Neural cell (in vitro differentiated cells): Measurements from ENCODE around the gene OVOL1. TPM values are rescaled to one million over a fixed set of nuclear protein-coding genes. Genes with fewer than 3 reads are reported as not detected.

Experiments
- H2AFZ ChIP-seq: fragments of 200-600, 300-800 bp; sonication (generic), shearing (Covaris generic); 2 replicates; pipeline ENCODE4 v1.6.0; 2014; ENCODE audit warnings: low read depth, mild to moderate bottlenecking, antibody characterized with exemption, low read length, moderate library complexity
- H3F3A ChIP-seq: fragments of 200-600 bp; shearing (Covaris generic); 2 replicates; pipeline ENCODE4 v1.6.1; 2016; ENCODE audit warnings: mild to moderate bottlenecking, moderate library complexity, mixed read lengths, antibody characterized with exemption, low read length; ENCODE audit not compliant: insufficient read depth, poor library complexity, severe bottlenecking
- H3K27ac ChIP-seq: fragments of 200-600, 300-800 bp; sonication (generic), shearing (Covaris generic); 2 replicates; pipeline ENCODE4 v1.5.1; 2014; ENCODE audit warnings: mild to moderate bottlenecking, low read length, moderate library complexity
- H3K27me3 ChIP-seq: fragments of 300-800, 200-600 bp; sonication (generic), shearing (Covaris generic); 2 replicates; pipeline ENCODE4 v1.6.0; 2014; ENCODE audit warnings: mild to moderate bottlenecking, low read depth, low read length, moderate library complexity; ENCODE audit not compliant: insufficient read depth
- H3K36me3 ChIP-seq: fragments of 300-800, 200-600 bp; sonication (generic), shearing (Covaris generic); 2 replicates; pipeline ENCODE4 v1.5.1; 2014; ENCODE audit warnings: mild to moderate bottlenecking, antibody characterized with exemption, low read length, moderate library complexity; ENCODE audit not compliant: insufficient read depth
- H3K4me2 ChIP-seq: fragments of 300-800, 200-600 bp; sonication (generic), shearing (Covaris generic); 2 replicates; pipeline ENCODE4 v1.6.0; 2014; ENCODE audit warnings: mild to moderate bottlenecking, low read length
- H3K4me3 ChIP-seq: fragments of 300-800, 200-600 bp; sonication (generic), shearing (Covaris generic); 2 replicates; pipeline ENCODE4 v1.5.1; 2014; ENCODE audit warnings: mild to moderate bottlenecking, low read length, moderate library complexity
- H3K79me2 ChIP-seq: fragments of 200-600 bp; shearing (Covaris generic); replicated peaks from 2 replicates; pipeline ENCODE4 v1.6.0; 2014; ENCODE audit warnings: mild to moderate bottlenecking, low read length, moderate library complexity; ENCODE audit not compliant: insufficient read depth
- H3K9ac ChIP-seq: fragments of 300-800, 200-600 bp; sonication (generic), shearing (Covaris generic); 2 replicates; pipeline ENCODE4 v1.6.1; 2016; ENCODE audit warnings: mild to moderate bottlenecking, low read length, mixed read lengths
- H3K9me2 ChIP-seq: fragments of 200-600 bp; shearing (Covaris generic); 2 replicates; pipeline ENCODE4 v1.6.1; 2016; ENCODE audit warnings: mild to moderate bottlenecking, low read length, mixed read lengths; ENCODE audit not compliant: insufficient read depth
- H3K9me3 ChIP-seq: fragments of 200-600, 300-800 bp; sonication (generic), shearing (Covaris generic); 2 replicates; pipeline ENCODE4 v1.6.1; 2016; ENCODE audit warnings: mild to moderate bottlenecking, mixed run types, low read length, moderate library complexity, mixed read lengths
- H4K20me1 ChIP-seq: fragments of 200-600 bp; shearing (Covaris generic); 2 replicates; pipeline ENCODE4 v1.6.1; 2016; ENCODE audit warnings: mild to moderate bottlenecking, mixed run types; ENCODE audit not compliant: insufficient read depth
- EP300 ChIP-seq: fragments of 450-650 bp; conservative IDR thresholded peaks from 2 replicates; pipeline ENCODE4 v1.6.1; 2014; ENCODE audit warnings: antibody characterized with exemption, mild to moderate bottlenecking, moderate library complexity; ENCODE audit not compliant: poor library complexity, severe bottlenecking
- EZH2 ChIP-seq: fragments of 200-600, 300-800 bp; shearing (Covaris generic), sonication (generic); IDR thresholded peaks from 2 replicates; pipeline ENCODE4 v1.6.1; 2014; ENCODE audit warnings: antibody characterized with exemption, low read length, borderline replicate concordance, mild to moderate bottlenecking; ENCODE audit not compliant: insufficient read depth, poor library complexity, severe bottlenecking
- MXI1 ChIP-seq: fragments of 450-650 bp; conservative IDR thresholded peaks from 2 replicates; pipeline ENCODE4 v1.6.1; 2014; ENCODE audit warnings: antibody characterized with exemption, mild to moderate bottlenecking; ENCODE audit not compliant: poor library complexity, severe bottlenecking
- POLR2AphosphoS5 ChIP-seq: IDR thresholded peaks from 2 replicates; pipeline ENCODE4 v1.6.1; 2012
- RAD21 ChIP-seq: fragments of 450-650 bp; conservative IDR thresholded peaks from 2 replicates; pipeline ENCODE4 v1.6.1; 2014; ENCODE audit warnings: antibody characterized with exemption, mild to moderate bottlenecking, moderate library complexity
- SMC3 ChIP-seq: fragments of 450-650 bp; conservative IDR thresholded peaks from 2 replicates; pipeline ENCODE4 v1.6.1; 2014; ENCODE audit warnings: antibody characterized with exemption, mild to moderate bottlenecking, moderate library complexity; ENCODE audit not compliant: poor library complexity
- TAF1 ChIP-seq: IDR thresholded peaks from 2 replicates; pipeline ENCODE4 v1.6.1; 2012; ENCODE audit warnings: low read depth
- polyA plus RNA-seq: library from polyadenylated mRNA; depleted of rRNA; stranded (reverse); fragments of >200 nt; gene quantifications from 2 replicates; pipeline ENCODE4 v1.2.3, GENCODE V29; 2014
- TF ChIP-seq, protein P1 (sequence below): fragments of 450-650 bp; IDR thresholded peaks from 2 replicates; pipeline ENCODE4 v1.5.1; 2014; ENCODE audit warnings: antibody characterized with exemption, mild to moderate bottlenecking, moderate library complexity; ENCODE audit not compliant: poor library complexity, severe bottlenecking
- TF ChIP-seq, protein P2 (sequence below): IDR thresholded peaks from 2 replicates; pipeline ENCODE4 v1.6.1; 2012; ENCODE audit warnings: borderline replicate concordance

OVOL1 gene
- polyA plus RNA-seq, 1 donor from 2014 or later: not detected

DNA sequence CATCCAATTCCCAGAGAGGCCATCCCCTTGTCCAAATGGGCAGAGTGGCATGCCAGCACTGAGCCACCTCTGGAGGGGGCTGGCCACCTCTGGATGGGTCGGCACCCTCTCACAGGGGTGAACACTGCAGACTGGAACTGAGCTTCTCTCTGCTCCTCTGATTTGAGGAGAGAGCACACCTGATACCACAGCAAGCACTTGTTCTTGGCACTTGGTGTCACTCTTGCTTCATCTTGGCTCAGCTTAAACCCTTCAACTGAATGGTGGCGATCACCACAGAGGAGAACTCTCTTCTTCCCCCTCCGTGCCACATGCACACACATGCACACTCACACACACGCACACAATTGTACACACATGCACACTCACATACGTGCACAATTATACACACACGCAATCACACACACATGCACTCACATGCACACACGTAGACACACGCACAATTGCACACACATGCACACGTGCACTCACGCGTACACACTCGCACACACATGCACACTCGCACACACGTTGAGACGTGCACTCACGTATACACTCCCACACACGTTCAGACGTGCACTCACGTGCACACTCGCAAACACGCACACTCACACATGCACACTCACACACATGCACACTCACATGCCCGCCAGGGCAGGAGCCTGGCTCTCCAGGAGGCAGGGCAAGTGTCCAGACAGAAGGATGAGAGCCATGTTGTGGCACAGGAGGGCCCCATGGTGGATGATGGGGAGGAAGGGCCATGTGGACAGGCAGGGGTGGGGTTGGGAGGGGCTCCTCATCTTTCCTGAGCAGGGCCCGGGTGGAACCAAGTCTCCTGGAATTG lies 23.4 kb downstream of the OVOL1 start:
- no peaks in the 10 kb centered on the region for H3K79me2 ChIP-seq
- H4K20me1 ChIP-seq: no peaks in the 10 kb centered on the region
- no peak overlapping the region for H2AFZ ChIP-seq
- no peaks in the 10 kb centered on the region for H3K9me3 ChIP-seq
- no peaks in the 10 kb centered on the region for H3F3A ChIP-seq
- peak; percentile 13 for TF ChIP-seq RAD21
- TF ChIP-seq, protein P1, sequence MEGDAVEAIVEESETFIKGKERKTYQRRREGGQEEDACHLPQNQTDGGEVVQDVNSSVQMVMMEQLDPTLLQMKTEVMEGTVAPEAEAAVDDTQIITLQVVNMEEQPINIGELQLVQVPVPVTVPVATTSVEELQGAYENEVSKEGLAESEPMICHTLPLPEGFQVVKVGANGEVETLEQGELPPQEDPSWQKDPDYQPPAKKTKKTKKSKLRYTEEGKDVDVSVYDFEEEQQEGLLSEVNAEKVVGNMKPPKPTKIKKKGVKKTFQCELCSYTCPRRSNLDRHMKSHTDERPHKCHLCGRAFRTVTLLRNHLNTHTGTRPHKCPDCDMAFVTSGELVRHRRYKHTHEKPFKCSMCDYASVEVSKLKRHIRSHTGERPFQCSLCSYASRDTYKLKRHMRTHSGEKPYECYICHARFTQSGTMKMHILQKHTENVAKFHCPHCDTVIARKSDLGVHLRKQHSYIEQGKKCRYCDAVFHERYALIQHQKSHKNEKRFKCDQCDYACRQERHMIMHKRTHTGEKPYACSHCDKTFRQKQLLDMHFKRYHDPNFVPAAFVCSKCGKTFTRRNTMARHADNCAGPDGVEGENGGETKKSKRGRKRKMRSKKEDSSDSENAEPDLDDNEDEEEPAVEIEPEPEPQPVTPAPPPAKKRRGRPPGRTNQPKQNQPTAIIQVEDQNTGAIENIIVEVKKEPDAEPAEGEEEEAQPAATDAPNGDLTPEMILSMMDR: peak; percentile 9
- TF ChIP-seq, protein P2, sequence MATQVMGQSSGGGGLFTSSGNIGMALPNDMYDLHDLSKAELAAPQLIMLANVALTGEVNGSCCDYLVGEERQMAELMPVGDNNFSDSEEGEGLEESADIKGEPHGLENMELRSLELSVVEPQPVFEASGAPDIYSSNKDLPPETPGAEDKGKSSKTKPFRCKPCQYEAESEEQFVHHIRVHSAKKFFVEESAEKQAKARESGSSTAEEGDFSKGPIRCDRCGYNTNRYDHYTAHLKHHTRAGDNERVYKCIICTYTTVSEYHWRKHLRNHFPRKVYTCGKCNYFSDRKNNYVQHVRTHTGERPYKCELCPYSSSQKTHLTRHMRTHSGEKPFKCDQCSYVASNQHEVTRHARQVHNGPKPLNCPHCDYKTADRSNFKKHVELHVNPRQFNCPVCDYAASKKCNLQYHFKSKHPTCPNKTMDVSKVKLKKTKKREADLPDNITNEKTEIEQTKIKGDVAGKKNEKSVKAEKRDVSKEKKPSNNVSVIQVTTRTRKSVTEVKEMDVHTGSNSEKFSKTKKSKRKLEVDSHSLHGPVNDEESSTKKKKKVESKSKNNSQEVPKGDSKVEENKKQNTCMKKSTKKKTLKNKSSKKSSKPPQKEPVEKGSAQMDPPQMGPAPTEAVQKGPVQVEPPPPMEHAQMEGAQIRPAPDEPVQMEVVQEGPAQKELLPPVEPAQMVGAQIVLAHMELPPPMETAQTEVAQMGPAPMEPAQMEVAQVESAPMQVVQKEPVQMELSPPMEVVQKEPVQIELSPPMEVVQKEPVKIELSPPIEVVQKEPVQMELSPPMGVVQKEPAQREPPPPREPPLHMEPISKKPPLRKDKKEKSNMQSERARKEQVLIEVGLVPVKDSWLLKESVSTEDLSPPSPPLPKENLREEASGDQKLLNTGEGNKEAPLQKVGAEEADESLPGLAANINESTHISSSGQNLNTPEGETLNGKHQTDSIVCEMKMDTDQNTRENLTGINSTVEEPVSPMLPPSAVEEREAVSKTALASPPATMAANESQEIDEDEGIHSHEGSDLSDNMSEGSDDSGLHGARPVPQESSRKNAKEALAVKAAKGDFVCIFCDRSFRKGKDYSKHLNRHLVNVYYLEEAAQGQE: no peak
- no peak overlapping the region for H3K9ac ChIP-seq
- H3K9me2 ChIP-seq: no peaks in the 10 kb centered on the region
- H3K4me2 ChIP-seq: no peak overlapping the region
- no peaks in the 10 kb centered on the region for H3K27me3 ChIP-seq
- no peak overlapping the region for H3K4me3 ChIP-seq
- no peaks in the 10 kb centered on the region for H3K36me3 ChIP-seq
- H3K27ac ChIP-seq: no peak overlapping the region

DNA sequence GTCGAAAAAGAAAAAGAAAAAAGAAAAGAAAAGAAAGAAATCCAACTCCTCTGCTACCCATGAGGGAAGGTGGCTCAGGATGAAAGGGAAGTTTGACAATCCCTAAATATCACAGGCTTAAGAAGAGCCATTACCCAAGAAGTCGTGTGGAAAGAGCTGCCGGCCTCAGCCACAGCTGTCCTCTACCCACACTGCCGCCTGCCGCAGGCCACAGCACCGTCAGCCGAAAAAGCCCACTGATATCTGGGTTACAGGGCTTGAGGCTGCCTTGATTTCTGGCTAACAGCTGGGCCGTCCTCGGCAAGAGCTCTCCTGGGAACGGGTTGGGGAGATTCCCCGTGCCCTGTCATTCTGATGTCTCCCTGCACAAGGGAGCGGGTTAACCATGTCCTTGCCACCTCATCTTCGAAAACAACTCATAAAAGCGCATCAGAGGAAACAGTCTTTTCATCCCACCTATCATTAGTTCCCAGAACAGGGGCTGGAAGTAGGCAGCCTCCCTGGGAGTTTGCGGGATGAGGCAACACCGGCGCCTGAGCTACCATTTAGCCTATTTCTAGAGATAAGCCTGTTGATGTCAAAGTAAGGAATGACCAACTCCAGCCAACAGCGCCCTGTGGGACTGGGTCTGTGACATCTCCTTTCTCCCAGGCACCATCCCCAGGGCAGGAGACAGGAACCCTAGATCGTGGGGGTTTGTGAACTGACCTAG lies 25.1 kb downstream of the OVOL1 start:
- no peaks in the 10 kb centered on the region for H4K20me1 ChIP-seq

More for the DNA sequence above, 25.1 kb downstream of the OVOL1 start:
- no peak overlapping the region for H3K27ac ChIP-seq
- no peak overlapping the region for H3K9ac ChIP-seq
- H3K4me2 ChIP-seq: no peak overlapping the region
- no peaks in the 10 kb centered on the region for H3K27me3 ChIP-seq
- H3K36me3 ChIP-seq: no peaks in the 10 kb centered on the region
- H3F3A ChIP-seq: no peaks in the 10 kb centered on the region
- H3K9me2 ChIP-seq: no peaks in the 10 kb centered on the region
- H3K4me3 ChIP-seq: no peak overlapping the region
- no peaks in the 10 kb centered on the region for H3K79me2 ChIP-seq
- H3K9me3 ChIP-seq: no peaks in the 10 kb centered on the region
- TF ChIP-seq, protein P2: no peak
- no peak for TF ChIP-seq EP300
- no peak for TF ChIP-seq SMC3
- TF ChIP-seq, protein P1: no peak
- no peak for TF ChIP-seq TAF1
- no peak for TF ChIP-seq RAD21
- TF ChIP-seq EZH2: no peak
- TF ChIP-seq POLR2AphosphoS5: no peak
- no peak for TF ChIP-seq MXI1
- no peak overlapping the region for H2AFZ ChIP-seq
